ENCODE results near the gene EIF2AK2.

EIF2AK2 gene

GRCh38 chr2:37085731-37086147 lies 71.0 kb downstream of the EIF2AK2 start:
- TF ChIP-seq, protein P1, sequence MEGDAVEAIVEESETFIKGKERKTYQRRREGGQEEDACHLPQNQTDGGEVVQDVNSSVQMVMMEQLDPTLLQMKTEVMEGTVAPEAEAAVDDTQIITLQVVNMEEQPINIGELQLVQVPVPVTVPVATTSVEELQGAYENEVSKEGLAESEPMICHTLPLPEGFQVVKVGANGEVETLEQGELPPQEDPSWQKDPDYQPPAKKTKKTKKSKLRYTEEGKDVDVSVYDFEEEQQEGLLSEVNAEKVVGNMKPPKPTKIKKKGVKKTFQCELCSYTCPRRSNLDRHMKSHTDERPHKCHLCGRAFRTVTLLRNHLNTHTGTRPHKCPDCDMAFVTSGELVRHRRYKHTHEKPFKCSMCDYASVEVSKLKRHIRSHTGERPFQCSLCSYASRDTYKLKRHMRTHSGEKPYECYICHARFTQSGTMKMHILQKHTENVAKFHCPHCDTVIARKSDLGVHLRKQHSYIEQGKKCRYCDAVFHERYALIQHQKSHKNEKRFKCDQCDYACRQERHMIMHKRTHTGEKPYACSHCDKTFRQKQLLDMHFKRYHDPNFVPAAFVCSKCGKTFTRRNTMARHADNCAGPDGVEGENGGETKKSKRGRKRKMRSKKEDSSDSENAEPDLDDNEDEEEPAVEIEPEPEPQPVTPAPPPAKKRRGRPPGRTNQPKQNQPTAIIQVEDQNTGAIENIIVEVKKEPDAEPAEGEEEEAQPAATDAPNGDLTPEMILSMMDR (IDR thresholded peaks at IDR 0.05), result no peak
- H3K4me1 ChIP-seq (ENCODE audit: control insufficient read depth in 1 of 2, insufficient read depth in 1 of 2, low read depth in 1 of 2, low read length in 1 of 2), result peaks cover 28 to 33% of the 10 kb centered on the region in 2 experiments
- no peak overlapping the region for H3K4me3 ChIP-seq (ENCODE audit: low read depth in 1 of 2, low read length in 1 of 2)
- H3K27me3 ChIP-seq, result no peaks in the 10 kb centered on the region
- peaks cover 12% of the 10 kb centered on the region for H3K36me3 ChIP-seq
- H3K27ac ChIP-seq, result no peak overlapping the region
- H3K9me3 ChIP-seq, result no peaks in the 10 kb centered on the region

DNA sequence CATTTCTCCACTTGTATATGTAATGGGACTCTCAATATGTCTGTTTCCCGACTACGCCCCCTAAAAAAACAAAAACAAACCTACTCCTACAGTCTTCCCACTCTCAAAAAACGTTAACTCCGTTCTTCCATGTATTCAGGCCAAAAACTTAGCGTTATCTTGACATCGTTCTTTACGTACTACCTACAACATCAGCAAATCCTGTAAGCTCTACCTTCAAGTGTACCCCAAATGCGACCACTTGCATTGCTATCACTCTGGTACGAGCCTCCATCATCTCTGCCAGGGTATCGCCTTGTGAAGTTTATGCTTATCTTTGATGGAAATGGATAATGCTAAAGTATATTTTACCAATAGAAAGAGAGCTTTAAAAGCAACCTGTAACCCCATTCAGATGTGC lies 72.0 kb downstream of the EIF2AK2 start:
- Histone ChIP-seq H3K4me1 (ENCODE audit: control insufficient read depth in 1 of 2, insufficient read depth in 1 of 2, low read depth in 1 of 2, low read length in 1 of 2) (peaks cover 37 to 42% of the 10 kb centered on the region in 2 experiments), H3K9me3 (no peaks in the 10 kb centered on the region), H3K36me3 (peaks cover 2% of the 10 kb centered on the region), H3K27me3 (no peaks in the 10 kb centered on the region), H3K4me3 (ENCODE audit: low read depth in 1 of 2, low read length in 1 of 2) (peak overlapping the region; percentile 81 to 90), H3K27ac (peak overlapping the region; percentile 85)
- TF ChIP-seq, protein P1 (IDR thresholded peaks at IDR 0.05), result no peak

GRCh38 chr2:37083873-37084794 lies 72.6 kb downstream of the EIF2AK2 start, which contains the start of the genes GPATCH11 and HEATR5B:
TSS of gene GPATCH11 (plus strand) at chr2:37084518. CDS start at chr2:37088382, 3,864 bp downstream.
TSS of gene HEATR5B (minus strand) at chr2:37084372. CDS start at chr2:37083414, 958 bp downstream.
- no peaks in the 10 kb centered on the region for H3K36me3 ChIP-seq
- TF ChIP-seq, protein P1 (IDR thresholded peaks at IDR 0.05), result no peak
- H3K4me1 ChIP-seq (ENCODE audit: control insufficient read depth in 1 of 2, insufficient read depth in 1 of 2, low read depth in 1 of 2, low read length in 1 of 2), result peaks cover 41 to 42% of the 10 kb centered on the region in 2 experiments
- H3K9me3 ChIP-seq, result no peaks in the 10 kb centered on the region
- peak within 1 kb of the TSS; percentile 81 to 90 for H3K4me3 ChIP-seq (ENCODE audit: low read depth in 1 of 2, low read length in 1 of 2)
- peak within 1 kb of the TSS; percentile 85 for H3K27ac ChIP-seq
- H3K27me3 ChIP-seq, result no peaks in the 10 kb centered on the region

- Histone ChIP-seq H3K4me3 (ENCODE audit: low read depth in 1 of 2, low read length in 1 of 2) (no peak overlapping the region), H3K36me3 (peaks cover 34% of the 10 kb centered on the region), H3K27ac (peak overlapping the region; percentile 66), H3K27me3 (no peaks in the 10 kb centered on the region), H3K4me1 (ENCODE audit: control insufficient read depth in 1 of 2, insufficient read depth in 1 of 2, low read depth in 1 of 2, low read length in 1 of 2) (peaks cover 41 to 42% of the 10 kb centered on the region in 2 experiments), H3K9me3 (no peaks in the 10 kb centered on the region)
- TF ChIP-seq, protein P1 (IDR thresholded peaks at IDR 0.05), result no peak
These were observed 76.1 kb downstream of the EIF2AK2 start for GRCh38 chr2:37080689-37081088.

GRCh38 chr2:37080266-37080665 lies 76.5 kb downstream of the EIF2AK2 start:
- Histone ChIP-seq H3K4me3 (ENCODE audit: low read depth in 1 of 2, low read length in 1 of 2) (no peak overlapping the region), H3K27ac (peak overlapping the region; percentile 66), H3K36me3 (peaks cover 39% of the 10 kb centered on the region), H3K27me3 (no peaks in the 10 kb centered on the region), H3K4me1 (ENCODE audit: control insufficient read depth in 1 of 2, insufficient read depth in 1 of 2, low read depth in 1 of 2, low read length in 1 of 2) (peaks cover 41 to 42% of the 10 kb centered on the region in 2 experiments), H3K9me3 (no peaks in the 10 kb centered on the region)
- TF ChIP-seq, protein P1 (IDR thresholded peaks at IDR 0.05), result no peak

Measured in neutrophil (primary cell).